Breast epithelium (tissue), 4 donors: Measurements from ENCODE around the gene CTNND2. TPM values are rescaled to one million over a fixed set of nuclear protein-coding genes. Genes with fewer than 3 reads are reported as not detected.
"Not testable (repeated sequence)": the region's sequence is repeated elsewhere in the genome, so short reads cannot be mapped to it uniquely, and the experiment has no call there.

Experiments used
- DNase-seq, 2 donors: peaks; one replicate each; pipeline ENCODE4 v3.0.0-alpha.2; 2019; ENCODE audit warnings: low spot score in 2 of 2
- H3K27ac ChIP-seq, 2 donors: fragments of 200-600 bp; sonication (generic) in 1 of 2; one replicate each; pipeline ENCODE4 v1.5.1; 2016 to 2019; ENCODE audit warnings: mild to moderate bottlenecking in 1 of 2
- H3K27me3 ChIP-seq, 2 donors: fragments of 200-600 bp; sonication (generic) in 1 of 2; one replicate each; pipeline versions ENCODE4 v1.5.1 to v1.6.0; 2017 to 2019; ENCODE audit warnings: control low read depth in 1 of 2, mild to moderate bottlenecking in 1 of 2
- H3K36me3 ChIP-seq: fragments of 200-600 bp; one replicate; pipeline ENCODE4 v1.5.1; 2019
- H3K4me1 ChIP-seq, 2 donors: fragments of 200-600 bp; sonication (generic); one replicate each; pipeline ENCODE4 v1.5.1; 2016 to 2019; ENCODE audit warnings: control low read depth in 1 of 2
- H3K4me3 ChIP-seq, 3 donors: fragments of 200-600 bp; sonication (generic); 1 replicate in 2 of 3; 2 replicates in 1 of 3; pipeline ENCODE4 v1.5.1; 2016 to 2019; ENCODE audit warnings: mild to moderate bottlenecking in 3 of 3, moderate library complexity in 2 of 3
- H3K9me3 ChIP-seq, 2 donors: fragments of 200-600 bp; sonication (generic) in 1 of 2; one replicate each; pipeline ENCODE4 v1.5.1; 2016 to 2019; ENCODE audit warnings: control low read depth in 1 of 2
- POLR2A ChIP-seq: fragments of 450-650 bp; IDR thresholded peaks from one replicate; pipeline ENCODE4 v1.6.1; 2016; ENCODE audit warnings: antibody characterized with exemption, mild to moderate bottlenecking, moderate library complexity
- POLR2AphosphoS5 ChIP-seq, 3 donors: sonication (generic); formaldehyde crosslinking; IDR thresholded peaks; one replicate each; pipeline ENCODE4 v1.6.1; 2017; ENCODE audit warnings: antibody characterized with exemption in 3 of 3
- intact Hi-C: fragments of 100-400 bp; cut with DNase I; formaldehyde crosslinking; loops from one replicate; pipeline ENCODE4 v1.15.1; 2023; ENCODE audit warnings: low total_unique reads
- total RNA-seq, 3 donors: library from RNA; depleted of rRNA; stranded (reverse); fragments of >200 nt; gene quantifications; one replicate each; pipeline ENCODE4 v1.1.0, GENCODE V29; 2016
- TF ChIP-seq, protein P1 (sequence below), 3 donors: fragments of 450-650 bp; IDR thresholded peaks; one replicate each; pipeline ENCODE4 v1.5.1; 2016 to 2017; ENCODE audit warnings: antibody characterized with exemption in 3 of 3, mild to moderate bottlenecking in 3 of 3, moderate library complexity in 3 of 3

Gene CTNND2
- total RNA-seq, 3 donors from 2014 or later, result 3.3 to 6.0 TPM; not detected in 1

DNA sequence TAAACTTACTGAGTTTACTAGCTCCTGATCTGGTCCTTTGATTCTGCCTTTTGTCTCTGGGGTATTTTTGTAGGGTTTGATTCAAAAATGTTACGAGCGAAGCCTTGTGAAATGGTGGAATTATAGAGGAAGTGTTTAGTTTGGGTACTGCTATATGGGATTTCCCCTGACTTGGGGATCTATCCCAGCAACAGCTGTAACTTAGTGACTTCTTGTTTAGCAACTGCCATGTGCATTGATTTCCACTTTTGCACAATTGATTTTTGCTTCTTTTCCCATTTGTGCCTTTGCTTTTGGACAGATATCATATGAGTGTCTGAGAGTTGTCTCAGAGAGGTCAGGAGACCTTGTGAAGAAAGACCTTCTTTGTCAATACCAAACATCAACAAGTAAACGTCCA is 894.7 kb downstream of the CTNND2 start:
- Histone ChIP-seq H3K9me3 (no peaks in the 10 kb centered on the region), H3K4me3 (no peak overlapping the region), H3K4me1 (no peaks in the 10 kb centered on the region), H3K36me3 (no peaks in the 10 kb centered on the region), H3K27ac (no peak overlapping the region), H3K27me3 (no peaks in the 10 kb centered on the region)
- DNase-seq, result no peak
- intact Hi-C loops, result no loop called here
- TF ChIP-seq POLR2AphosphoS5 (IDR thresholded peaks at IDR 0.05) (no peak), POLR2A (no peak)

DNA sequence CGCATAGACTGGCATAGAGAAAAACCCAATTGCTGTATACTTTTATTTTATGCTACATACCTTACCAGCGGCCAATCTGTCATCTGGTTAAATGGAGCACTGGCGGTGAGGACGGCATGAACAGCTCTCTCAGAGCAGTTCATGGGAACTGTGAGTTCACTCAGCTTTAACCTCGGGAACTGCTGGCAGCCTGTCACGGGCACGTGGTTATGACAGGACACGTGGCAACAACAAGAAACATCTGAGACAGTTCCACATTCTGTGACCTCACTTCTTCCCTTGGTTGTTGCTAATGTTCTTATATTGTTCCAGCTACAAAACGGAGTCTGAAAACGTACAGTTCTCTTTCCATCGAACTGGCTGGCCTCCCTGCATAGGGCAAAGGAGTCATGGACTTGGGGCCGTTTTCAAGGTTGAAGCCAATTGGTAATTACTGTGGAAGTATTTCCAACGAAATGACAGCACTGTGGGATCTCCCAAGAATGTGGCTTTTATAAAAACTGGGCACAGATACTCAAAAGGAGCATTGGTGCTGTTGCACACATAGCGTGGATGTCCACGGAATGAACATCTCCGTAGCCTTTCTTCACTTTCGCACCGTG is 896.9 kb downstream of the CTNND2 start:
- intact Hi-C loops, result loop anchor here (2.0 kb wide), 1 partner anchor 73 kb away; no protein-coding TSS in a partner anchor
- DNase-seq, result no peak
- no peak overlapping the region for H3K27ac ChIP-seq
- H3K9me3 ChIP-seq, result no peaks in the 10 kb centered on the region
- H3K4me1 ChIP-seq, result no peaks in the 10 kb centered on the region
- TF ChIP-seq POLR2A (no peak), POLR2AphosphoS5 (IDR thresholded peaks at IDR 0.05) (no peak)
- TF ChIP-seq, protein P1, sequence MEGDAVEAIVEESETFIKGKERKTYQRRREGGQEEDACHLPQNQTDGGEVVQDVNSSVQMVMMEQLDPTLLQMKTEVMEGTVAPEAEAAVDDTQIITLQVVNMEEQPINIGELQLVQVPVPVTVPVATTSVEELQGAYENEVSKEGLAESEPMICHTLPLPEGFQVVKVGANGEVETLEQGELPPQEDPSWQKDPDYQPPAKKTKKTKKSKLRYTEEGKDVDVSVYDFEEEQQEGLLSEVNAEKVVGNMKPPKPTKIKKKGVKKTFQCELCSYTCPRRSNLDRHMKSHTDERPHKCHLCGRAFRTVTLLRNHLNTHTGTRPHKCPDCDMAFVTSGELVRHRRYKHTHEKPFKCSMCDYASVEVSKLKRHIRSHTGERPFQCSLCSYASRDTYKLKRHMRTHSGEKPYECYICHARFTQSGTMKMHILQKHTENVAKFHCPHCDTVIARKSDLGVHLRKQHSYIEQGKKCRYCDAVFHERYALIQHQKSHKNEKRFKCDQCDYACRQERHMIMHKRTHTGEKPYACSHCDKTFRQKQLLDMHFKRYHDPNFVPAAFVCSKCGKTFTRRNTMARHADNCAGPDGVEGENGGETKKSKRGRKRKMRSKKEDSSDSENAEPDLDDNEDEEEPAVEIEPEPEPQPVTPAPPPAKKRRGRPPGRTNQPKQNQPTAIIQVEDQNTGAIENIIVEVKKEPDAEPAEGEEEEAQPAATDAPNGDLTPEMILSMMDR (IDR thresholded peaks at IDR 0.05), result no peak
- H3K36me3 ChIP-seq, result no peaks in the 10 kb centered on the region
- H3K27me3 ChIP-seq, result no peaks in the 10 kb centered on the region
- H3K4me3 ChIP-seq, result no peak overlapping the region

DNA sequence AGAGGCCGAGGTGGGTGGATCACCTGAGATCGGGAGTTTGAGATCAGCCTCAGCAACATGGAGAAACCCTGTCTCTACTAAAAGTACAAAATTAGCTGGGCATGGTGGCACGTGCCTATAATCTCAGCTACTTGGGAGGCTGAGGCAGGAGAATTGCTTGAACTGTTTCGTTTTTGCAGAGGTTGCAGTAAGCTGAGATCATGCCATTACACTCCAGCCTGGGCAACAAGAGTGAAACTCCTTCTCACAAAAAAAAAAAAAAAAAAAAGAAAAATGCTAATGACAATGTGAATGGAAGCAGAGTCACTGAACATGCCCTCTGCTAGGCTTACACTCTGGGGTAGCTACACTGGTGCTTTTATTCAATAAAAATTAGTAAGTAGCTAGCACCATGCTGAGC is 899.7 kb downstream of the CTNND2 start:
- intact Hi-C loops, H3K36me3 ChIP-seq: not testable (repeated sequence)

DNA sequence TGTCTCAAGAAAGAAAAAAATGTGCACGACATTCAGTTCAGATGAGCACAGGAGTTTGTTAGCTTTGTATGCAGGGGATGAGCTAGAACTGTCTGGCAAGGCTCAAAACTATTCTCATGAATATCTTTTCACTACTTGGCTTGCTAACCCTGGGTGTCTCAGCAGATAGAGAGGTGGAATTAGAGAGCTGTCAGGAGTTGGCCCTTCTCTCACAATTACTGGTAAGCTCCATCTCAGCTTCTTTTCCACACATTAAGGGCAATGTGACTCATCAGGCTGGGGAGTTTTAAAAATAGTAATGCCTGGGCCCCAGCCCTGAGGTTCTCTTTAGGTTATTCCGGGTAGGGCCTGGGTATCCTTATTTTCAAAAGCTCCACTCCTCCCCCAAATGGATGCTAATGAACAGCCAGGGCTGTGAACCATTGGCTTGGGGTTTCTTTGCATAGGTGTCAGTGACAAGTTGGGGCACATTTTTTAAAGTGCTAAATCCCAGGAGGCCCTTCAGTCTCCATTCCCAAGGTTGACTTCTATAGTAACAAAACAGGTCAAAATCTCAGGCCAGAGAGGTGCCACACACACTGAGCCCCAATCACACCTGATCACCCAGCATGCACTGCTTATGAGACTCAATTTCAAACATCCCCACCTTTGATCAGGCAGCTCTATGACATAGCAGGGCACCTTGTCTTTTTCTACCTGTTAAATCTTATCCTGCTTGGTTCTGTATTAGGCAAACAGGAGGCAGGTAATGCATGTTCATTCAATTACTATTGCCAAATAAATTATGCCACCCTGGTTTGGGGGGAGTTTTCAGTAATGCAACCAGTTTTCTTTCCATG is 903.5 kb downstream of the CTNND2 start:
- H3K9me3 ChIP-seq, result no peaks in the 10 kb centered on the region
- no peak overlapping the region for H3K27ac ChIP-seq
- DNase-seq, result no peak
- no peak overlapping the region for H3K4me3 ChIP-seq
- intact Hi-C loops, result no loop called here
- no peaks in the 10 kb centered on the region for H3K36me3 ChIP-seq
- no peak for TF ChIP-seq POLR2A
- H3K4me1 ChIP-seq, result no peaks in the 10 kb centered on the region
- H3K27me3 ChIP-seq, result no peaks in the 10 kb centered on the region

More for the DNA sequence above, 899.7 kb downstream of the CTNND2 start:
- not testable (repeated sequence) for DNase-seq, H3K9me3 ChIP-seq, H3K4me3 ChIP-seq, H3K27ac ChIP-seq, H3K27me3 ChIP-seq, H3K4me1 ChIP-seq

DNA sequence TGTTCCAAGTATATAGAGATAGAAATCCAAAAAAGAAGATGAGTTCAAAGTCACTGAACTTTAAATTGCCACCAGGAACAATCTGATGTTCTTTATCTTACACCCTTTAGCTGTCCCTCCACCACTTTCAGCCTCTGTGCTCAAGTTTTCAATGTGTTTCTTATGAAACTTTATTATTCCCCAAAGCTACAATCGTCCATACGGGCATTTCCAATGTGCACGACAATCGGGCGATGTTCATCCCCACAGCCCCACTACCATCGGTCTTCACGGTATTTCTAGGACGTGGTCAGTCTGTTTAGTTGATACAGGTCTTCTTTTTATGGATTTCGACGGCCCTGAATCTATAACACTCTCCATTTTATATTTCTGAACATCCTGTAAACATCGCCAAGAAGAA is 904.5 kb downstream of the CTNND2 start:
- no peaks in the 10 kb centered on the region for H3K9me3 ChIP-seq
- no peak for DNase-seq
- H3K4me1 ChIP-seq, result no peaks in the 10 kb centered on the region
- H3K27me3 ChIP-seq, result peaks cover 0 to 5% of the 10 kb centered on the region in 2 donors
- H3K4me3 ChIP-seq, result no peak overlapping the region
- TF ChIP-seq, protein P1 (IDR thresholded peaks at IDR 0.05), result no peak
- no peak for TF ChIP-seq POLR2A
- TF ChIP-seq POLR2AphosphoS5 (IDR thresholded peaks at IDR 0.05), result no peak
- intact Hi-C loops, result no loop called here
- H3K36me3 ChIP-seq, result no peaks in the 10 kb centered on the region
- no peak overlapping the region for H3K27ac ChIP-seq

DNA sequence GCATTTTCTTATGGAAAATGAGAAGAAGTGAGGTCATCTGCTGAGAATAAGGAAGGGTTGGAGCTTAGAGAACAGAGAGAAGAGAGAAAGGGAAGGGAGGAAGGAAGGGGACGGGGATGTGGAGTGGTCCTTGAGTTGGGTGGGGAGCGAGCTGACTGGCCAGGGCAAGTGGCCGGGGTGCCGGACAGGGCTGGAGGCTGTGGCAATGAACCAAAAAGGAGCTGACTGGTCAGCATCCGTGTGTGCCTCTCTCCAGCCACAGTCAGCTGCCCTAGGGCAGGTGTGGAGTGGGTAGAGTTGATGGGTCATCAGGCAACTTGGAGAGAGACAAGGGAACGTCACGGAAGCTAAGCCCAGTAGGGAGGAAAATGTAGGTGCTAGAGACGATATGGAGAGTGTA is 908.4 kb downstream of the CTNND2 start:
- Histone ChIP-seq H3K9me3 (no peaks in the 10 kb centered on the region), H3K4me3 (no peak overlapping the region), H3K4me1 (no peaks in the 10 kb centered on the region), H3K36me3 (no peaks in the 10 kb centered on the region), H3K27me3 (peaks cover 0 to 5% of the 10 kb centered on the region in 2 donors), H3K27ac (no peak overlapping the region)
- TF ChIP-seq POLR2A (no peak), POLR2AphosphoS5 (IDR thresholded peaks at IDR 0.05) (no peak)
- TF ChIP-seq, protein P1 (IDR thresholded peaks at IDR 0.05), result no peak
- DNase-seq, result no peak
- intact Hi-C loops, result no loop called here
